DND-41 (cell line): Measurements from ENCODE around the gene CDCP1.

Experiments used
- EZH2 ChIP-seq: IDR thresholded peaks from 3 replicates; pipeline ENCODE4 v1.6.1; 2012; ENCODE audit warnings: borderline replicate concordance, low read depth, mild to moderate bottlenecking, moderate library complexity, low read length, inconsistent platforms; ENCODE audit not compliant: severe bottlenecking
- TF ChIP-seq, protein P1 (sequence below): IDR thresholded peaks from 2 replicates; pipeline ENCODE4 v1.5.1; 2012; ENCODE audit warnings: borderline replicate concordance, low read length, moderate library complexity, mild to moderate bottlenecking; ENCODE audit not compliant: poor library complexity, severe bottlenecking; ENCODE audit errors: extremely low read depth

GRCh38 chr3:45078910-45079522 lies 67.2 kb downstream of the CDCP1 start:
- TF ChIP-seq, protein P1, sequence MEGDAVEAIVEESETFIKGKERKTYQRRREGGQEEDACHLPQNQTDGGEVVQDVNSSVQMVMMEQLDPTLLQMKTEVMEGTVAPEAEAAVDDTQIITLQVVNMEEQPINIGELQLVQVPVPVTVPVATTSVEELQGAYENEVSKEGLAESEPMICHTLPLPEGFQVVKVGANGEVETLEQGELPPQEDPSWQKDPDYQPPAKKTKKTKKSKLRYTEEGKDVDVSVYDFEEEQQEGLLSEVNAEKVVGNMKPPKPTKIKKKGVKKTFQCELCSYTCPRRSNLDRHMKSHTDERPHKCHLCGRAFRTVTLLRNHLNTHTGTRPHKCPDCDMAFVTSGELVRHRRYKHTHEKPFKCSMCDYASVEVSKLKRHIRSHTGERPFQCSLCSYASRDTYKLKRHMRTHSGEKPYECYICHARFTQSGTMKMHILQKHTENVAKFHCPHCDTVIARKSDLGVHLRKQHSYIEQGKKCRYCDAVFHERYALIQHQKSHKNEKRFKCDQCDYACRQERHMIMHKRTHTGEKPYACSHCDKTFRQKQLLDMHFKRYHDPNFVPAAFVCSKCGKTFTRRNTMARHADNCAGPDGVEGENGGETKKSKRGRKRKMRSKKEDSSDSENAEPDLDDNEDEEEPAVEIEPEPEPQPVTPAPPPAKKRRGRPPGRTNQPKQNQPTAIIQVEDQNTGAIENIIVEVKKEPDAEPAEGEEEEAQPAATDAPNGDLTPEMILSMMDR, result peak; percentile 13
- TF ChIP-seq EZH2, result no peak
